Upper lobe of left lung (tissue), 6 donors: ENCODE measurements around the gene SZRD1. TPM values are rescaled to one million over a fixed set of nuclear protein-coding genes. Genes with fewer than 3 reads are reported as not detected.
A peak's percentile ranks its signal among the peaks of the same experiment; 100 is the strongest.

Source experiments
- ATAC-seq, 2 donors: fragments of 200-7000 bp; cut with Tn5 transposase; one replicate each; pipeline ENCODE4 v1.9.1; 2022; ENCODE audit warnings: mild to moderate bottlenecking in 2 of 2, moderate library complexity in 2 of 2; ENCODE audit not compliant: low FRiP score in 2 of 2
- DNase-seq, 2 donors: peaks; one replicate each; pipeline ENCODE4 v3.0.0-alpha.2; 2019 to 2020
- H3K27ac ChIP-seq, 4 donors: fragments of 200-600 bp; sonication (generic); one replicate each; pipeline ENCODE4 v1.5.1; 2016 to 2019
- H3K27me3 ChIP-seq, 4 donors: fragments of 200-600 bp; sonication (generic); one replicate each; pipeline ENCODE4 v1.5.1; 2017 to 2019
- H3K36me3 ChIP-seq, 4 donors: fragments of 200-600 bp; sonication (generic); one replicate each; pipeline ENCODE4 v1.5.1; 2016 to 2019
- H3K4me1 ChIP-seq, 4 donors: fragments of 200-600 bp; sonication (generic); one replicate each; pipeline ENCODE4 v1.5.1; 2018 to 2019
- H3K4me3 ChIP-seq, 4 donors: fragments of 200-600 bp; sonication (generic); one replicate each; pipeline ENCODE4 v1.5.1; 2017 to 2019; ENCODE audit warnings: mild to moderate bottlenecking in 2 of 4, moderate library complexity in 1 of 4
- H3K9me3 ChIP-seq, 4 donors: fragments of 200-600 bp; sonication (generic); one replicate each; pipeline ENCODE4 v1.5.1; 2018 to 2019
- CTCF ChIP-seq, 6 experiments: fragments of 450-650 bp in 4 of 6; fragments of 200-600 bp in 2 of 6; sonication (generic) in 2 of 6; IDR thresholded peaks; one replicate each; pipeline ENCODE4 v1.5.1; 2016 to 2019; ENCODE audit warnings: antibody characterized with exemption in 6 of 6
- EP300 ChIP-seq, 4 donors: sonication (generic); formaldehyde crosslinking; IDR thresholded peaks; one replicate each; pipeline ENCODE4 v1.5.1; 2017; ENCODE audit warnings: antibody characterized with exemption in 4 of 4, control low read depth in 2 of 4
- POLR2A ChIP-seq, 4 donors: fragments of 450-650 bp; IDR thresholded peaks; one replicate each; pipeline ENCODE4 v1.5.1; 2016 to 2017; ENCODE audit warnings: antibody characterized with exemption in 4 of 4, mild to moderate bottlenecking in 2 of 4
- POLR2AphosphoS5 ChIP-seq, 2 donors: sonication (generic); formaldehyde crosslinking; IDR thresholded peaks; one replicate each; pipeline ENCODE4 v1.5.1; 2017; ENCODE audit warnings: antibody characterized with exemption in 2 of 2
- WGBS, 2 donors: methylation state at CpG; one replicate each; pipeline ENCODE4 v1.1.5; 2017 to 2018; 5-methylcytosine and 5-hydroxymethylcytosine counted together
- total RNA-seq, 6 donors: library from RNA; depleted of rRNA in 4 of 6; stranded (reverse); fragments of >200 nt in 4 of 6; gene quantifications; one replicate each; pipeline versions ENCODE4 v1.1.0 to v1.2.1, GENCODE V29; 2016 to 2021
- donor health status: DM: no; HTN: no; CAD: no; lungs with moderate emphysema.
- donor health status: DM: no; HTN: yes; CAD: no; lungs with severe emphysema.

Gene SZRD1
- total RNA-seq, 6 donors from 2014 or later = 30.4 to 136 (median 58.3) TPM

GRCh38 chr1:16405441-16405840, 38.4 kb downstream of the SZRD1 start:
- TF ChIP-seq POLR2A (IDR thresholded peaks at IDR 0.05) (no peak), EP300 (IDR thresholded peaks at IDR 0.05) (no peak), POLR2AphosphoS5 (IDR thresholded peaks at IDR 0.05) (no peak), CTCF (IDR thresholded peaks at IDR 0.05) (no peak)
- H3K4me3 ChIP-seq = no peak overlapping the region
- WGBS, 2 donors = 79 to 82% methylated on average over 5 of the region's 5 CpGs
- H3K4me1 ChIP-seq = no peaks in the 10 kb centered on the region
- H3K36me3 ChIP-seq = no peaks in the 10 kb centered on the region
- H3K27ac ChIP-seq = no peak overlapping the region
- no peaks in the 10 kb centered on the region for H3K9me3 ChIP-seq
- no peaks in the 10 kb centered on the region for H3K27me3 ChIP-seq
- ATAC-seq (no peak), DNase-seq (no peak)

- no peaks in the 10 kb centered on the region for H3K36me3 ChIP-seq
- H3K4me3 ChIP-seq = no peak overlapping the region
- ATAC-seq = no peak
- H3K27me3 ChIP-seq = no peaks in the 10 kb centered on the region
- no peak overlapping the region for H3K27ac ChIP-seq
- no peak for TF ChIP-seq POLR2AphosphoS5 (IDR thresholded peaks at IDR 0.05)
- no peak for TF ChIP-seq CTCF (IDR thresholded peaks at IDR 0.05)
- TF ChIP-seq EP300 (IDR thresholded peaks at IDR 0.05) = no peak
- no peak for TF ChIP-seq POLR2A (IDR thresholded peaks at IDR 0.05)
- no peaks in the 10 kb centered on the region for H3K4me1 ChIP-seq
- no peak for DNase-seq
- H3K9me3 ChIP-seq = no peaks in the 10 kb centered on the region
- 79 to 95% methylated on average over 9 of the region's 9 CpGs for WGBS, 2 donors
These were observed 39.8 kb downstream of the SZRD1 start for GRCh38 chr1:16406868-16407267.

- DNase-seq (peak in 1 of 2 donors; percentile 69), ATAC-seq (peak in 1 of 2 donors; percentile 11)
- Histone ChIP-seq H3K9me3 (no peaks in the 10 kb centered on the region), H3K36me3 (no peaks in the 10 kb centered on the region), H3K27ac (no peak overlapping the region), H3K4me3 (no peak overlapping the region), H3K4me1 (no peaks in the 10 kb centered on the region), H3K27me3 (no peaks in the 10 kb centered on the region)
- WGBS, 2 donors = 80 to 83% methylated on average over 15 to 19 of the region's 25 CpGs
- TF ChIP-seq CTCF (IDR thresholded peaks at IDR 0.05) (no peak), POLR2AphosphoS5 (IDR thresholded peaks at IDR 0.05) (no peak), POLR2A (IDR thresholded peaks at IDR 0.05) (no peak), EP300 (IDR thresholded peaks at IDR 0.05) (no peak)
These were observed 42.6 kb downstream of the SZRD1 start for GRCh38 chr1:16409536-16410152.

- TF ChIP-seq POLR2AphosphoS5 (IDR thresholded peaks at IDR 0.05) (no peak), CTCF (IDR thresholded peaks at IDR 0.05) (no peak), POLR2A (IDR thresholded peaks at IDR 0.05) (no peak), EP300 (IDR thresholded peaks at IDR 0.05) (no peak)
- no peak overlapping the region for H3K27ac ChIP-seq
These were observed 43.8 kb downstream of the SZRD1 start for GRCh38 chr1:16410803-16411202.

GRCh38 chr1:16413191-16413590, 46.1 kb downstream of the SZRD1 start:
- WGBS, 2 donors = 82 to 87% methylated on average over 3 of the region's 3 CpGs
- no peak for ATAC-seq

More at GRCh38 chr1:16410803-16411202, 43.8 kb downstream of the SZRD1 start:
- 92 to 95% methylated on average over 5 of the region's 5 CpGs for WGBS, 2 donors
- Histone ChIP-seq H3K27me3 (no peaks in the 10 kb centered on the region), H3K4me3 (no peak overlapping the region), H3K9me3 (no peaks in the 10 kb centered on the region), H3K4me1 (no peaks in the 10 kb centered on the region), H3K36me3 (no peaks in the 10 kb centered on the region)
- ATAC-seq = no peak
- DNase-seq = no peak

More at GRCh38 chr1:16413191-16413590, 46.1 kb downstream of the SZRD1 start:
- H3K4me3 ChIP-seq = no peak overlapping the region
- H3K4me1 ChIP-seq = no peaks in the 10 kb centered on the region
- H3K9me3 ChIP-seq = no peaks in the 10 kb centered on the region
- no peak for TF ChIP-seq EP300 (IDR thresholded peaks at IDR 0.05)
- no peak for TF ChIP-seq POLR2AphosphoS5 (IDR thresholded peaks at IDR 0.05)
- no peak for TF ChIP-seq CTCF (IDR thresholded peaks at IDR 0.05)
- DNase-seq = no peak
- H3K27ac ChIP-seq = no peak overlapping the region
- no peaks in the 10 kb centered on the region for H3K36me3 ChIP-seq
- H3K27me3 ChIP-seq = no peaks in the 10 kb centered on the region
